Activated T-cell treated with anti-CD3 and anti-CD28 coated beads, Interleukin-2, amount 50 U/mL, for 1 hour (primary cell): Measurements from ENCODE around the gene CCM2.
"Not testable (repeated sequence)": the region's sequence is repeated elsewhere in the genome, so short reads cannot be mapped to it uniquely, and the experiment has no call there.

Experiments
- DNase-seq: peaks from one replicate; pipeline ENCODE4 v3.0.0-alpha.2; 2020

Gene CCM2

DNA sequence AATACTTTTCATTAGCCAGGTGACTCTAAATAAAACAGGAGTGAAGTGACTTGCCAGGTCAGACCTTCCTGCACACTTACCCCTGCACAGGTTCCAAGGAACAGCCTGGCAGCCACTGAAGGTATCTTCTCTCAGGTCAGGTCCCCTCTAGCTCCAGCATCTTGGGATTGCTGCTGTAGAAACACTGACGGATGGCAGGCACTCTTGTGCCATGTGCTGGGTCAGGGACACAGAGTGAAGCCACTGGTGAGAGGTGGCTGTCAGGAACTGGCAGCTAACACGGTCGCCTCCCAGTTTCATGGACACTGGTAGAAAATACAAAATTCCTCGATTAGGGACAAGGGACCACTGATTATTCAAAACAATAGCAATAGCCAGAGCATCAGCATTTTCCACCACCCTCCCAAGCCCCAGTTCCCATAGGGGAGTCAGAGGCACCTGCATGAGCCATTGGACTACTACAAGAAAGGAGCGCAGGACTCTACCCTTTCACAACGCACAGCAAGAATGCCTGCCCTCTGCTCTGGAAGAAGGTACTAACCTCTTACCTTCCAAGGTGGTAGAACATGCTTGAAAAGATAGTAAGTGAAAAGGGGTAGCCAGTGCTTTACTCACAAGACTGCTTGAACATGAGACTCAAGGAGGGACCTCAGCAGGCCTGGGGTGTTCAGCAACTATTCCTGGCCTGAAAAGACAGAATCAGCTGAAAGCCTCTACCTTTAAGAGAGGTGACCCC lies 16.1 kb upstream of the CCM2 start:
- no peak for DNase-seq

GRCh38 chr7:44984478-44984758 lies 15.6 kb upstream of the CCM2 start:
- DNase-seq, result no peak

- no peak for DNase-seq
Measured at GRCh38 chr7:44985033-44985695, 14.8 kb upstream of the CCM2 start.

GRCh38 chr7:44985900-44986217 lies 14.1 kb upstream of the CCM2 start:
- no peak for DNase-seq

GRCh38 chr7:44986218-44987053 lies 13.6 kb upstream of the CCM2 start:
- DNase-seq, result peak; percentile 98

- no peak for DNase-seq
Measured at GRCh38 chr7:44987457-44987856, 12.5 kb upstream of the CCM2 start.

DNA sequence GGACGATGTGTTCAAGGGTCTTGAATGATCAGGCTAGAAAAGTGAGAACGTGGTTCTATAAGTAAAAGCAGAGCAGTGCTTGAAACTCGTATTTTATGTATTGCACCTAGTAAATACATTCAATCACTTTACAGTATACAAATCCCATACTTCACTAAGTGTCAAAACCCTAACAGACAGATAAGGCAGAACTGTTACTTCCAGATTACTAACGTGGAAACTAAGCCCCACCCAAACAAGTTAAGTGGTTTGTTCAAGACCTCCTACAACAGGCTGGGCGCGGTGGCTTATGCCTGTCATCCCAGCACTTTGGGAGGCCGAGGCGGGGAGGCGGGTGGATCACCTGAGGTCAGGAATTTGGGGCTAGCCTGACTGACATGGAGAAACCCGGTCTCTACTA lies 12.0 kb upstream of the CCM2 start:
- no peak for DNase-seq

GRCh38 chr7:44988701-44989100 lies 11.3 kb upstream of the CCM2 start:
- DNase-seq, result no peak

DNA sequence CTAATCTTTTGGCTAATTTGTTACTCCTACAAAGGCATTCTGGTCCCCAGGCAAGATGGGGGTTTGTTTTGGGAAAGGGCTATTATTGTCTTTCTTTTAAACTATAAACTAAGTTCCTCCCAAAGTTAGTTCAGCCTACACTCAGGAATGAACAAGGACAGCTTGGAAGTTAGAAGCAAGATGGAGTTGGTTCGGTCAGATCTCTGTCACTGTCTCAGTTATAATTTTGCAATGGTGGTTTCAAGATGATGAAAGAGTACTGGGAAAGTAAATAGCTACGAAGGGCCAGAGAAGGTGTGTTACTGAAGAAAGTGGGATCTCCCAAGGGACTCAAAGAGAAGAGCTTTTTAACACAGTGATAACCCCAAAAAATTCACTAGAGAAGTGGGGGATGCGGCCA lies 10.9 kb upstream of the CCM2 start:
- no peak for DNase-seq

DNA sequence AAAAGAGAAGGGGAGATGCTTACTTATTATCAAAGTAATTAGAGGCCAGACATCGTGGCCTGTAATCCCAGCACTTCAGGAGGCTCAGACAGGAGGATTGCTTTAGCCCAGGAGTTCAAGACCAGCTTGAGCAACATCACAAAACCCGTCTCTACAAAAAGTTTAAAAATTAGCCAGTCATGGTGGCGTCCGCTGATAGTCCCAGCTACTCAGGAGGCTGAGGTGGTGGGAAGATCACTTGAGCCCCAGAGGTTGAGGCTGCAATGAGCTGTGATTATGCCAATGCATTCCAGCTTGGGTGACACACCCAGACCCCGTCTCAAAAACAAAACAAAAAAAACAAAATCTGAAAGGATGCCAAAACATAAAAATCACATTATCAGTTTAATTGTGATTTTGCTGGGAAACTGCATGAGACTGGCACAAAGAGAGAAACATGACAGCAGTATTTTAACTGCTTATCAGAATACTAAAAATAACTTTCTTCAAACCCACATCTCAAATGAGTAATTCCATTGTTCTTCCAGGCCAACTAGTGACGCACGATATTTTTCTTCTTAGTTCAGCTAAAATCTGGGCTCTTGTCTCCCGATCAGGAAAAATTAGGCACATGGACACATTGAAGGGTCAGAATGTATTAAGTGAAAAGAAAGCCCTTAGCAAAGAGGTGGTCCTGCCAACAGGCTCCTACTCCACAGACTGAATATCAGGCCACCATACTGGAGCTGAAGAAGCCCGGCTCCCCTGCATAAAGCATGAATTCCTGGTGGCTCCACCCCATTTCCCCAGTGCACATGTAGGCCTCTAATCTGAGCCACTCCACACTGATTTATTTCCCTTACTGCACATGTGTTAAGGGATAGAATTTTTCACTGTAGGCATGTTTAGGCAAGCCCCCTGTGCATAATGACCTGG lies 9.6 kb upstream of the CCM2 start:
- no peak for DNase-seq

GRCh38 chr7:44992004-44992795 lies 7.8 kb upstream of the CCM2 start:
- not testable (repeated sequence) for DNase-seq

DNA sequence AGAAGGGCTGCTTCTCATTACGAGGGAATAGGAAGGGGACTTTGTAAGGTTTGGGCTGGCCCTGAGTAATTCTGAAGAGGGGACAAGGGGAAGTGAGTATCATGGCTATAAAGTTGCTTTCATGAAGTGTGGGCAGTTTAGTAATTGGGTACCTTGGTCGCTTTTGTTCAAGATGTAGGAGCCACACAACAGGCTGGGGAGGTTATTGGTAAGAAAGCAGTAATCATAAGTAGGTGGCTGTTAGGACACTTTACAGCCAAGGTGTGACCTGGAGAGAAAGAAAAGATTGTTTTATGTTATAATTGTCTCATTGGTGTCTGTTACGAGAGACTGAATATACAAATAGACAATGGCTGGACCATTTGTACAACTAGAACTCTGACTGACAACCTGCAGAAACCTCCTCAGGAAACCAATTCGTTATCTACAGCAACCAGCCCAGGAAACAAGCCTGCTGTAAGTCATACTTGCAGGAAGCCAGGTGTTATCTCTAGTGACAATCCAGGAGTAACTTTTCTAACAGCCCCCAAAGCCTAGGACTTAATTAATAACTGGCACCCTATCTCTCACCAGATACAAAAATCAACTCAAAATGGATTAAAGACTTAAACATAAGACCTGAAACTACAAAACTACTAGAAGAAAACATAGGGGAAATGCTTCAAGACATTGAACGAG lies 5.0 kb upstream of the CCM2 start:
- DNase-seq, result no peak

- DNase-seq, result peak; percentile 27
Measured at GRCh38 chr7:44995555-44996493, 4.2 kb upstream of the CCM2 start.

GRCh38 chr7:44998153-44998871 lies 1.7 kb upstream of the CCM2 start:
- DNase-seq, result no peak

- peak; percentile 97 for DNase-seq
Measured at GRCh38 chr7:44999245-45000092, 532 bp upstream of the CCM2 start.

GRCh38 chr7:45001138-45001694 lies 1.2 kb downstream of the CCM2 start:
- DNase-seq, result peak; percentile 67

DNA sequence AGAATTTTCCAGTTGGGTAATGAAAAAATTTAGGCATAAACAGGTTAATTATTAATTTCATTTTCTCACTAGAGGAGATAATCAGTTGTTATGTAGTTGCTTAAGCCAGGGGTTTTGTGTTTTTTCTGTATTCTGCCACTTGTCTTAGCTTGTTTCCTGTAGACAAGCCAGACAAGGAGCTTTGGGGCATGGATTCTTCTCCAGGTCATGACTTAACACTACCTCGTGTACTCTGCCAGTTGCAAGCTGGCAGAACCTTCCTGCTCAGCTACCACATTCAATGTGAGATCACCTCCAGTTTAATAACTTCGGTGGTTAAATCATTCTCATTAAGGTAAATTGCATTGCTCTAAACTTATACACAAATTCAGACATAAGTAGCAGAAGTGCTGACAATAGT lies 1.8 kb downstream of the CCM2 start:
- DNase-seq, result no peak

GRCh38 chr7:45003789-45004188 lies 3.8 kb downstream of the CCM2 start:
- no peak for DNase-seq
